Measurements from ENCODE around the gene HES4.

- TF ChIP-seq CTCF (conservative IDR thresholded peaks at IDR 0.05; ENCODE audit: low read length) (no peak), EZH2phosphoT487 (IDR thresholded peaks at IDR 0.05; ENCODE audit: borderline replicate concordance) (no peak)
These were observed 6.4 kb downstream of the HES4 start for GRCh38 chr1:993379-993995.
